Measurements from ENCODE around the gene KLRK1.
A peak's percentile ranks its signal among the peaks of the same experiment; 100 is the strongest.

Gene KLRK1

DNA sequence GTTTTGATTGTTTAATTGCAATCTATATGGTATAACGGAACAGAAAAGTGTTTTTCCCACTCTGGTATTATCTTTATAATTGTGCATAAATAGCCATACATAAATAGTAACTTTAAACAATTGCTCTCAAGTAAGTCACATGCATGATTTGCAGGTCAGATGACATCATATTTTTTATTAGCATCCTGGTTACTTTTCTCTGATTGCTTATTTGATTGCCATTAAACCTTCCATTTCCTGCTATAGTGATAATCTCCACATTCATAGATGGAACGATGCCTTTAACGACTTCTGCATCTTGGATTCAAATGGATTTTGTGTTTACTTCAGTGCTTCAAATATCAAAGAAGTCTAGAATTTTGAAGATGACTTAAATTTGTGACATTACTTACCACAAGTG is 3.5 kb upstream of the KLRK1 start (continued):
- no peak for TF ChIP-seq ZBTB11 (tag by site-specific recombination; conservative IDR thresholded peaks at IDR 0.05; ENCODE audit: low read depth)
- TF ChIP-seq ZXDB (tag by site-specific recombination; IDR thresholded peaks at IDR 0.05), result peak; percentile 23; the same call in 1 of the 2 replicates
- TF ChIP-seq FEZF1 (tag by site-specific recombination; IDR thresholded peaks at IDR 0.05), result peak; percentile 75
- TF ChIP-seq ZNF24 (tag by site-specific recombination; IDR thresholded peaks at IDR 0.05), result 0 out of 2 replicates have a peak, but pooled peaks have one; percentile 39
- TF ChIP-seq ZNF596 (tag by site-specific recombination; IDR thresholded peaks at IDR 0.05), result no peak
- TF ChIP-seq ZNF488 (tag by site-specific recombination; IDR thresholded peaks at IDR 0.05), result no peak
- TF ChIP-seq SP3 (tag by site-specific recombination; IDR thresholded peaks at IDR 0.05), result no peak
- no peak for TF ChIP-seq HOXC10 (CRISPR knock-in tag; IDR thresholded peaks at IDR 0.05)
- TF ChIP-seq ZNF704 (tag by site-specific recombination; IDR thresholded peaks at IDR 0.05), result no peak
- no peak for TF ChIP-seq GFI1B (tag by site-specific recombination; IDR thresholded peaks at IDR 0.05)
- TF ChIP-seq ZNF146 (tag by site-specific recombination; IDR thresholded peaks at IDR 0.05), result no peak
- no peak for TF ChIP-seq ZIC2 (tag by site-specific recombination; IDR thresholded peaks at IDR 0.05)
- peak; percentile 78 for TF ChIP-seq PRDM6 (tag by site-specific recombination; IDR thresholded peaks at IDR 0.05)
- TF ChIP-seq KLF10 (tag by site-specific recombination; IDR thresholded peaks at IDR 0.05), result no peak
- TF ChIP-seq ZFHX2 (tag by site-specific recombination; conservative IDR thresholded peaks at IDR 0.05), result no peak
- TF ChIP-seq ZNF558 (tag by site-specific recombination; IDR thresholded peaks at IDR 0.05), result no peak
- peak; percentile 48; the same call in 1 of the 2 replicates for TF ChIP-seq ZBTB21 (tag by site-specific recombination; IDR thresholded peaks at IDR 0.05)

GRCh38 chr12:10392394-10392930 is 2.6 kb upstream of the KLRK1 start:
- Histone ChIP-seq H3K4me3 (ENCODE audit: low read depth, low read length) (no peak overlapping the region), H3K9me3 (ENCODE audit: control insufficient read depth, insufficient read depth, low read depth, low read length) (no peaks in the 10 kb centered on the region), H3K27ac (ENCODE audit: extremely low read depth, low read depth, low read length) (peak overlapping the region; percentile 21; the same call in 1 of the 2 replicates), H3K4me1 (ENCODE audit: control insufficient read depth, insufficient read depth, low read length) (peaks cover 22% of the 10 kb centered on the region), H3K36me3 (ENCODE audit: control insufficient read depth in 2 of 2, insufficient read depth in 1 of 2, low read length in 2 of 2) (no peaks in the 10 kb centered on the region)
- ChIA-PET CTCF (interaction anchor here (0.6 to 1.2 kb wide), 4 partner anchors 26 to 280 kb away, joined by 3 to 4 read pairs (median 3); no protein-coding TSS in a partner anchor), POLR2A (interaction anchor here (1.0 to 1.3 kb wide), 3 partner anchors 27 to 180 kb away, joined by 3 to 12 read pairs (median 3); partner anchors contain the start of gene GABARAPL1)
- peak; percentile 78; the same call in 1 of the 2 replicates for TF ChIP-seq ZSCAN30 (tag by site-specific recombination; IDR thresholded peaks at IDR 0.05)
- peak; percentile 66 for TF ChIP-seq ZXDB (tag by site-specific recombination; IDR thresholded peaks at IDR 0.05)
- TF ChIP-seq ZEB2 (tag by site-specific recombination; IDR thresholded peaks at IDR 0.05), result peak; percentile 64
- no peak for TF ChIP-seq ZFP37 (tag by site-specific recombination; IDR thresholded peaks at IDR 0.05)
- peak; percentile 28; the same call in 1 of the 2 replicates for TF ChIP-seq KLF8 (tag by site-specific recombination; IDR thresholded peaks at IDR 0.05)
- TF ChIP-seq SETDB1 (IDR thresholded peaks at IDR 0.05; ENCODE audit: insufficient read length, low read length), result no peak
- TF ChIP-seq ZNF426 (tag by site-specific recombination; IDR thresholded peaks at IDR 0.05), result no peak
- TF ChIP-seq KLF10 (tag by site-specific recombination; IDR thresholded peaks at IDR 0.05), result 0 out of 2 replicates have a peak, but pooled peaks have one; percentile 32
- TF ChIP-seq SP7 (tag by site-specific recombination; IDR thresholded peaks at IDR 0.05), result peak; percentile 61
- no peak for TF ChIP-seq SP3 (tag by site-specific recombination; IDR thresholded peaks at IDR 0.05)
- peak; percentile 18; the same call in 1 of the 2 replicates for TF ChIP-seq ZBTB17 (tag by site-specific recombination; IDR thresholded peaks at IDR 0.05)
- no peak for TF ChIP-seq ZNF521 (tag by site-specific recombination; IDR thresholded peaks at IDR 0.05)
- TF ChIP-seq ZNF366 (tag by site-specific recombination; conservative IDR thresholded peaks at IDR 0.05), result peak; percentile 64
- peak; percentile 18; the same call in 1 of the 2 replicates for TF ChIP-seq TRIM28 (IDR thresholded peaks at IDR 0.05; ENCODE audit: borderline replicate concordance, low read length)
- 0 out of 2 replicates have a peak, but pooled peaks have one; percentile 45 for TF ChIP-seq ZNF600 (tag by site-specific recombination; IDR thresholded peaks at IDR 0.05)
- TF ChIP-seq FEZF1 (tag by site-specific recombination; IDR thresholded peaks at IDR 0.05), result peak; percentile 81

All from HEK293 (cell line).